Body of pancreas (tissue), 4 donors: ENCODE results near the gene AGAP4. TPM values are rescaled to one million over a fixed set of nuclear protein-coding genes. Genes with fewer than 3 reads are reported as not detected.
"Not testable (repeated sequence)": the region's sequence is repeated elsewhere in the genome, so short reads cannot be mapped to it uniquely, and the experiment has no call there.

ENCODE experiments used
- ATAC-seq: fragments of 150-250 bp; one replicate; pipeline ENCODE4 v1.9.1; 2016
- DNase-seq, 4 donors: peaks; one replicate each; pipeline ENCODE4 v3.0.0-alpha.2; 2019
- H3K27ac ChIP-seq, 4 donors: fragments of 200-600 bp; sonication (generic); 1 replicate in 3 of 4; 2 replicates in 1 of 4; pipeline versions ENCODE4 v1.5.1 to v1.6.1; 2016 to 2019; ENCODE audit warnings: mild to moderate bottlenecking in 1 of 4, mixed read lengths in 1 of 4, moderate library complexity in 1 of 4
- H3K27me3 ChIP-seq, 2 donors: fragments of 200-600 bp; sonication (generic); one replicate each; pipeline ENCODE4 v1.6.0; 2016; ENCODE audit warnings: mild to moderate bottlenecking in 1 of 2
- H3K36me3 ChIP-seq, 2 donors: fragments of 200-600 bp; sonication (generic); replicated peaks in 1 of 2; 2 replicates each; pipeline ENCODE4 v1.5.1; 2016; ENCODE audit warnings: low read depth in 2 of 2; ENCODE audit not compliant: insufficient read depth in 1 of 2
- H3K4me1 ChIP-seq: fragments of 200-600 bp; sonication (generic); one replicate; pipeline ENCODE4 v1.6.0; 2016
- H3K4me3 ChIP-seq, 2 donors: fragments of 200-600 bp; sonication (generic); 1 replicate in 1 of 2; 2 replicates in 1 of 2; pipeline ENCODE4 v1.5.1; 2016 to 2019
- H3K9me3 ChIP-seq, 3 donors: fragments of 200-600 bp; sonication (generic); 1 replicate in 2 of 3; 2 replicates in 1 of 3; pipeline ENCODE4 v1.5.1; 2016
- CTCF ChIP-seq, 7 experiments: fragments of 450-650 bp in 4 of 7; fragments of 200-600 bp in 3 of 7; sonication (generic) in 3 of 7; IDR thresholded peaks; one replicate each; pipeline ENCODE4 v1.5.1; 2016 to 2019; ENCODE audit warnings: antibody characterized with exemption in 7 of 7
- POLR2A ChIP-seq, 3 donors: fragments of 450-650 bp; IDR thresholded peaks; one replicate each; pipeline ENCODE4 v1.6.1; 2016; ENCODE audit warnings: antibody characterized with exemption in 3 of 3, mild to moderate bottlenecking in 2 of 3
- WGBS, 2 donors: methylation state at CpG; one replicate each; pipeline ENCODE4 v1.1.5; 2017; 5-methylcytosine and 5-hydroxymethylcytosine counted together
- intact Hi-C: fragments of 100-400 bp; cut with DNase I; formaldehyde crosslinking; loops from one replicate; pipeline ENCODE4 v1.15.1; 2023
- total RNA-seq, 2 donors: library from RNA; depleted of rRNA; stranded (reverse); fragments of >200 nt; gene quantifications; one replicate each; pipeline ENCODE4 v1.1.0, GENCODE V29; 2016

The AGAP4 gene
- total RNA-seq, 2 donors from 2014 or later = 6.0 to 76.1 TPM

GRCh38 chr10:45809837-45810236 lies 37.5 kb downstream of the AGAP4 start:
- no peaks in the 10 kb centered on the region for H3K9me3 ChIP-seq
- no peaks in the 10 kb centered on the region for H3K4me1 ChIP-seq
- H3K27me3 ChIP-seq = no peaks in the 10 kb centered on the region
- intact Hi-C loops = no loop called here
- ATAC-seq (no peak), DNase-seq (no peak)
- H3K36me3 ChIP-seq = no peaks in the 10 kb centered on the region
- TF ChIP-seq POLR2A (IDR thresholded peaks at IDR 0.05) = no peak
- no peak for TF ChIP-seq CTCF (IDR thresholded peaks at IDR 0.05)
- H3K27ac ChIP-seq = no peak overlapping the region
- no peak overlapping the region for H3K4me3 ChIP-seq
- WGBS, 2 donors = 86 to 92% methylated on average over 4 of the region's 4 CpGs

GRCh38 chr10:45804996-45805395 lies 42.3 kb downstream of the AGAP4 start:
- ATAC-seq, H3K36me3 ChIP-seq, H3K27ac ChIP-seq, H3K4me1 ChIP-seq, H3K27me3 ChIP-seq, H3K9me3 ChIP-seq, DNase-seq, H3K4me3 ChIP-seq, intact Hi-C loops: not testable (repeated sequence)
- 25 to 41% methylated on average over 2 of the region's 2 CpGs for WGBS, 2 donors

- DNase-seq = not testable (repeated sequence)
These were observed 44.0 kb downstream of the AGAP4 start for GRCh38 chr10:45803060-45804010.

DNA sequence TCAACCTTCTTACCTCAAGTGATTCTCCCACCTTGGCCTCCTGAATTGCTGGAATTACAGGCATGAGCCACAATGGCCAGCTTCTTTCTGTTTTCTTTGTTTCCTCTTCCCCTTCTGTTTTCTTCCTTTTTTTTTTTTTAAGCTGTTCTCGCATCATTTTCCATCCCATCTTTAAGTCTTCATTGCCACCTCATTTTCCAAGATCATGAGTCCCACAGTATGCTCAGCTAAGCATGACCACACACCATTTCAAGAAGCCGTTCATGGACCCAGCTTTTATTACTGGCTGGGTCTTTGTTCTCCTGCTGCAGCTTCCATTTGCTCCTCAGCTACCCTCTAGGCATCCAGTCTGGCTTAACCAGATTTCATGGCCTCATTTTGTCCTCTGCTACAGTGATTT lies 52.5 kb downstream of the AGAP4 start:
- H3K4me3 ChIP-seq, H3K27me3 ChIP-seq, DNase-seq, H3K4me1 ChIP-seq, ATAC-seq, H3K27ac ChIP-seq, H3K9me3 ChIP-seq, intact Hi-C loops, H3K36me3 ChIP-seq: not testable (repeated sequence)
- WGBS, 2 donors = 50 to 97% methylated on average over 2 of the region's 2 CpGs

More at GRCh38 chr10:45803060-45804010, 44.0 kb downstream of the AGAP4 start:
- ATAC-seq, H3K27ac ChIP-seq, H3K9me3 ChIP-seq, H3K36me3 ChIP-seq, H3K4me1 ChIP-seq, H3K4me3 ChIP-seq, intact Hi-C loops, H3K27me3 ChIP-seq: not testable (repeated sequence)
- 44 to 54% methylated on average over 11 to 13 of the region's 13 CpGs for WGBS, 2 donors

GRCh38 chr10:45790694-45791426 lies 56.4 kb downstream of the AGAP4 start:
- intact Hi-C loops, H3K9me3 ChIP-seq, DNase-seq, H3K4me3 ChIP-seq, H3K27me3 ChIP-seq, ATAC-seq, H3K27ac ChIP-seq, H3K4me1 ChIP-seq: not testable (repeated sequence)
- WGBS, 2 donors = 77 to 91% methylated on average over 4 to 5 of the region's 6 CpGs
- H3K36me3 ChIP-seq = peaks cover 0 to 12% of the 10 kb centered on the region in 2 donors

- H3K9me3 ChIP-seq, H3K4me3 ChIP-seq, intact Hi-C loops, ATAC-seq, H3K27me3 ChIP-seq, H3K4me1 ChIP-seq, DNase-seq, H3K27ac ChIP-seq: not testable (repeated sequence)
- peaks cover 0 to 15% of the 10 kb centered on the region in 2 donors for H3K36me3 ChIP-seq
- WGBS, 2 donors = 94 to 95% methylated on average over 8 of the region's 8 CpGs
These were observed 57.3 kb downstream of the AGAP4 start for GRCh38 chr10:45789991-45790390.

- H3K27me3 ChIP-seq, H3K4me1 ChIP-seq, H3K9me3 ChIP-seq, H3K27ac ChIP-seq, ATAC-seq, intact Hi-C loops, DNase-seq, H3K4me3 ChIP-seq: not testable (repeated sequence)
- 100% methylated on average over 1 of the region's 5 CpGs; no CpG with 5 or more reads in 1 of the 2 donors for whole genome bisulfite sequencing, 2 donors
- peaks cover 0 to 17% of the 10 kb centered on the region in 2 donors for H3K36me3 ChIP-seq
These were observed 60.0 kb downstream of the AGAP4 start for GRCh38 chr10:45787212-45787741.

DNA sequence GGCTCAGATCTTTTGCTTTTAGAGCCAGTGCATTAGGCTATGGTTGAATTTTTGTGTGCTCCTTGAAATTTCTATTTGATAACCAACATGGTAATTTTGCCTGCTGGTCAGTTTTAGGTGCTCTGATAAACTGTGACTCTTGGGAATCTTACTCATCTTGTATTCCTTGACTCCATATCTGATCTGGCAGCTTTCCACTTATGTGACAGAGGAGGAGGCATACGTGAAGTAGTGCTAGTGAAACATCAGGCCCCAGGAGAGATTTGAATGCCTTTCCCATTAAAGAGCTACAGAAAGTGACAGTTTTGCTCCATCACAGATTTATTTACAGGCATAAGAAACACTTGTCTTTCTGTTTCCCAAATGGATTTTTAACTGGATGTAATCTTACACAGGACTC lies 61.1 kb downstream of the AGAP4 start:
- H3K27ac ChIP-seq, intact Hi-C loops, H3K4me1 ChIP-seq, H3K4me3 ChIP-seq, DNase-seq, H3K27me3 ChIP-seq, ATAC-seq, H3K9me3 ChIP-seq: not testable (repeated sequence)
- H3K36me3 ChIP-seq = peaks cover 0 to 14% of the 10 kb centered on the region in 2 donors
- 56 to 67% methylated on average over 1 of the region's 1 CpG for WGBS, 2 donors
